Measurements from ENCODE around the gene ANKS6. TPM values are rescaled to one million over a fixed set of nuclear protein-coding genes. Genes with fewer than 3 reads are reported as not detected.

ANKS6 gene
- polyA plus RNA-seq, 1 donor from 2014 or later, result 16.6 TPM

- Histone ChIP-seq H4K20me1 (ENCODE audit: insufficient read depth) (no peaks in the 10 kb centered on the region), H3K27me3 (ENCODE audit: insufficient read depth, low read depth, low read length) (no peaks in the 10 kb centered on the region), H3K4me3 (ENCODE audit: low read length) (no peak overlapping the region), H3K9me3 (ENCODE audit: low read length) (no peaks in the 10 kb centered on the region), H3F3A (ENCODE audit: insufficient read depth, low read length, poor library complexity, severe bottlenecking) (no peaks in the 10 kb centered on the region), H2AFZ (ENCODE audit: low read depth, low read length) (no peak overlapping the region), H3K9ac (ENCODE audit: low read length) (no peak overlapping the region), H3K9me2 (ENCODE audit: insufficient read depth, low read length) (no peaks in the 10 kb centered on the region), H3K79me2 (replicated peaks; ENCODE audit: insufficient read depth, low read length) (no peaks in the 10 kb centered on the region), H3K4me2 (ENCODE audit: low read length) (no peak overlapping the region), H3K27ac (ENCODE audit: low read length) (no peak overlapping the region), H3K36me3 (ENCODE audit: insufficient read depth, low read length) (no peaks in the 10 kb centered on the region)
- TF ChIP-seq CTCF (IDR thresholded peaks at IDR 0.05; ENCODE audit: poor library complexity, severe bottlenecking) (no peak), POLR2AphosphoS5 (IDR thresholded peaks at IDR 0.05) (no peak)
Measured at GRCh38 chr9:98798254-98798653, 1.9 kb upstream of the ANKS6 start.

GRCh38 chr9:98797491-98797890 lies 1.1 kb upstream of the ANKS6 start:
- Histone ChIP-seq H3K79me2 (replicated peaks; ENCODE audit: insufficient read depth, low read length) (no peaks in the 10 kb centered on the region), H3K9ac (ENCODE audit: low read length) (no peak overlapping the region), H3K36me3 (ENCODE audit: insufficient read depth, low read length) (no peaks in the 10 kb centered on the region), H3K9me2 (ENCODE audit: insufficient read depth, low read length) (no peaks in the 10 kb centered on the region), H4K20me1 (ENCODE audit: insufficient read depth) (no peaks in the 10 kb centered on the region), H3K27ac (ENCODE audit: low read length) (no peak overlapping the region), H3K9me3 (ENCODE audit: low read length) (no peaks in the 10 kb centered on the region), H3F3A (ENCODE audit: insufficient read depth, low read length, poor library complexity, severe bottlenecking) (no peaks in the 10 kb centered on the region), H3K27me3 (ENCODE audit: insufficient read depth, low read depth, low read length) (no peaks in the 10 kb centered on the region), H3K4me2 (ENCODE audit: low read length) (no peak overlapping the region), H3K4me3 (ENCODE audit: low read length) (no peak overlapping the region), H2AFZ (ENCODE audit: low read depth, low read length) (no peak overlapping the region)
- no peak for TF ChIP-seq RAD21 (conservative IDR thresholded peaks at IDR 0.05)
- no peak for TF ChIP-seq SMC3 (conservative IDR thresholded peaks at IDR 0.05; ENCODE audit: poor library complexity)
- no peak for TF ChIP-seq CTCF (IDR thresholded peaks at IDR 0.05; ENCODE audit: poor library complexity, severe bottlenecking)
- no peak for TF ChIP-seq TAF1 (IDR thresholded peaks at IDR 0.05; ENCODE audit: low read depth)
- TF ChIP-seq REST (IDR thresholded peaks at IDR 0.05; ENCODE audit: borderline replicate concordance), result no peak
- TF ChIP-seq MXI1 (conservative IDR thresholded peaks at IDR 0.05; ENCODE audit: poor library complexity, severe bottlenecking), result no peak
- TF ChIP-seq POLR2AphosphoS5 (IDR thresholded peaks at IDR 0.05), result no peak
- no peak for TF ChIP-seq EP300 (conservative IDR thresholded peaks at IDR 0.05; ENCODE audit: poor library complexity, severe bottlenecking)
- TF ChIP-seq EZH2 (IDR thresholded peaks at IDR 0.05; ENCODE audit: borderline replicate concordance, insufficient read depth, low read length, poor library complexity, severe bottlenecking), result no peak

Data from neural cell (in vitro differentiated cells).